Aortic smooth muscle cell (primary cell): ENCODE data around the gene CHCT1. TPM values are rescaled to one million over a fixed set of nuclear protein-coding genes. Genes with fewer than 3 reads are reported as not detected.

Experiments
- total RNA-seq: library from RNA; depleted of rRNA; stranded (reverse); fragments of >200 nt; gene quantifications from 2 replicates; pipeline ENCODE4 v1.2.3, GENCODE V29; 2014

The CHCT1 gene
- 0.19 TPM in 1 of 2 replicates, not detected in the other for total RNA-seq

DNA sequence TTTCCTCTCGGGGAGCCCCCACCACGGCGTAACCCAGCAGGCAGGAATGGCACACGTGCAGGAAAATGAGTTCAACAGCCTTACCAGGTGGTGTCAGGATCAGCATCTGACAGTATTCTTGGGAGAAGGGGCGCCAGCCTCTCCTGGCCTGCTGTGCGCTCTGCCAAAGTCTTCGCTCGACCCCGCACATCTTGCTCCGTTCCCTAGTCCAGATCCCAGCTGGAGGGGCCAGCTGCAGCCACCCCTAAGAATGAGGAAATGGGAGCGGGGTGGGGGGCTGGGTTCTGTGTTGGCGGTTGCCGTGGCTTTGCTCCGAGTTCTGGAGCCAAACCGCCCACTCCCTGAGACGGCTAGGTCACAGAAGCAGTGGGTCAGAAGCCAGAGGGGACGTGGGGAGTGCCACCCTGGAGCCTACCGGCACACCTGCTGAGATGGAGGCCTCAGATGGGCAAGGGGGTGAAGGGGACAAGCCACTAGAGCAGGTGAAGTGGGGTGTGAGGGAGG is at the start of gene CHCT1:
Gene CHCT1, plus strand, starts transcription at position 328 of the 504 bp plus-strand sequence. Its CDS starts 104 bp downstream, at position 432.

GRCh38 chr17:60392042-60392844 is 30.0 kb upstream of the CHCT1 start, which contains the start of gene USP32:
Gene USP32 (minus strand): TSS chr17:60392133. CDS start chr17:60391939, 194 bp downstream.

Other genes starting within 250 kb of the CHCT1 start
- gene USP32, start 30.4 kb upstream of the CHCT1 start, total RNA-seq, result 53.6 and 62.5 TPM in 2 replicates
- 30.6 and 36.8 TPM in 2 replicates for gene APPBP2, start 103.8 kb downstream of the CHCT1 start, total RNA-seq
- 4.1 and 5.3 TPM in 2 replicates for gene PPM1D, start 177.7 kb downstream of the CHCT1 start, total RNA-seq